22Rv1 (cell line): Measurements from ENCODE around the gene PTPRG.
A peak's percentile ranks its signal among the peaks of the same experiment; 100 is the strongest.
"Not testable (repeated sequence)": the region's sequence is repeated elsewhere in the genome, so short reads cannot be mapped to it uniquely, and the experiment has no call there.

Experiments
- H3K27ac ChIP-seq: fragments of 450-650 bp; 2 replicates; pipeline ENCODE4 v1.5.1; 2017
- CTCF ChIP-seq: fragments of 450-650 bp; IDR thresholded peaks from 2 replicates; pipeline ENCODE4 v1.5.1; 2017; ENCODE audit warnings: mild to moderate bottlenecking
- ZFX ChIP-seq: fragments of 450-650 bp; IDR thresholded peaks from 2 replicates; pipeline ENCODE4 v1.6.1; 2017; ENCODE audit warnings: antibody characterized with exemption, borderline replicate concordance

Gene PTPRG

GRCh38 chr3:61541694-61542093 lies 19.7 kb upstream of the PTPRG start:
- H3K27ac ChIP-seq = no peak overlapping the region
- TF ChIP-seq ZFX (no peak), CTCF (no peak)

GRCh38 chr3:61545716-61546115 lies 15.7 kb upstream of the PTPRG start:
- TF ChIP-seq ZFX = no peak
- no peak for TF ChIP-seq CTCF

GRCh38 chr3:61547625-61548024 lies 13.7 kb upstream of the PTPRG start:
- TF ChIP-seq CTCF = no peak
- H3K27ac ChIP-seq = no peak overlapping the region

More at GRCh38 chr3:61545716-61546115, 15.7 kb upstream of the PTPRG start:
- H3K27ac ChIP-seq = no peak overlapping the region

GRCh38 chr3:61552704-61553103 lies 8.7 kb upstream of the PTPRG start:
- not testable (repeated sequence) for H3K27ac ChIP-seq

DNA sequence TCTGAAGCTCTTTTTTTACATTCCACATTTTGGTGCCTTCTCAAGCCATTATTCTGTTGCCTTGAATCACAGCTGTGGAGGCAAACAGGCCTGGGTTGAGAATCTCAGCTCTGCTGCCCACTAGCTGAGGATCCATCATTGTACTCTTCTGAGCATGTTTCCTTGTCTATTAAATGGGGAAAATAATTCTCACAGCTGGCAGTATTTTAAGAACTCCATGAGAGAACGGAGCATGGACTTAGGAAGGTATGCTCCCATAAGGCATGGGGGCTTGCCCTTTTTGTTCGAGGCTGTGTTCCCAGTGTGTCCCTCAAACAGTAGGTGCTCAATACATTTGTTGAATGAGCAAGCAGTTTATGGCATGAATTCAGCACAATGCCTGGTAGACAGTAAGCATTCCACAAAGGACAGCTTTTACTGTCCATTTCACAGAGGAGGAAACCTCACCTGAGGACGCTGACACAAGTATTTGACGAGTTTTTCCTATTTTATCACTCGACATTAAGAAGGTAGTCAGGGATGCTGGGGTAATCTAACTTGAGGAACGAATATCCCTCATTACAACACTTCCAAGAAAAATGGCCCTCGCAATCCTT lies 2.1 kb upstream of the PTPRG start:
- TF ChIP-seq ZFX (no peak), CTCF (0 out of 2 replicates have a peak, but pooled peaks have one; percentile 5)
- H3K27ac ChIP-seq = no peak overlapping the region

DNA sequence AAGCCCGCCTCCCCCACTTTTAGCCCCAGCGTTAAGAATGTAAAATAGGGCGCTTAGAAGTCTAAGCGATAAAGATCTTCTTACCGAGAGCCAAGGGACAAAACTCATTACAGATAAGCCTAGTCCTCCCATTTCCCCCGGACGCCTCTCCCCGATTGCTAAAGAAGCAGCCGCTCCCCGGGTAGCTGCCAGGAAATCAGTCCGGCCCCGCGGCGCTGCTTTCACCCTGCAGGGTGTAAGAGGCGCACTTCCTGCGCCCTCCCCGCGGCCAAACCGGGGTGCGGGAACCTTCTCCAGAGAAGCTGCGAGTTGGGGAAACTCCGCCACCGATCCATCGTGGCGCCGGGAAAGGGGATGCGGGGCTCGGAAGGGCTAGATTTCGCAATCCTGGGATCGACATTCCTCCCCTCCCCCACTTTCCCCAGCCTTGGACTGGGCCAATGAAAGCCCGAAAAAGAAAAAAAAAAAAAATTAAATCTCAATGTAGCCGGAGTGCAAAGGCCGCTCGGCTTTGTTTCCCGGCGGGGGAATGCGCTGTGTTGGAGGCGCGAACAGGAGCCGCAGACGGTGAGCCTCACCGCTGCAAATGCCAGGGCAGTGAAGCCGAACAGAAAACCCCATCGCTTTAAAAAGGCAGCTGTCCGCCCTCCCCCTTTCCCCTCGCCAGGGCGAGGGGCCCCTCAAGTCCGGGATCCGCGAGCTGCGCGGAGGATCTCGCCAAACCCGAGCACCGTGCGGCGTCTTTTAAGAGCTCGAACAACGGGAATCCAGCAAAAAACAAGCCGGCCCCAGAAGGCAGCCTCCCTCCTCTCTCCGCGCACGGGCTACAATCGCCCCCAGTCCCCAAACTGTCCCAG lies 626 bp upstream of the PTPRG start:
- TF ChIP-seq ZFX (no peak), CTCF (no peak)
- peak overlapping the region; percentile 77 for H3K27ac ChIP-seq

DNA sequence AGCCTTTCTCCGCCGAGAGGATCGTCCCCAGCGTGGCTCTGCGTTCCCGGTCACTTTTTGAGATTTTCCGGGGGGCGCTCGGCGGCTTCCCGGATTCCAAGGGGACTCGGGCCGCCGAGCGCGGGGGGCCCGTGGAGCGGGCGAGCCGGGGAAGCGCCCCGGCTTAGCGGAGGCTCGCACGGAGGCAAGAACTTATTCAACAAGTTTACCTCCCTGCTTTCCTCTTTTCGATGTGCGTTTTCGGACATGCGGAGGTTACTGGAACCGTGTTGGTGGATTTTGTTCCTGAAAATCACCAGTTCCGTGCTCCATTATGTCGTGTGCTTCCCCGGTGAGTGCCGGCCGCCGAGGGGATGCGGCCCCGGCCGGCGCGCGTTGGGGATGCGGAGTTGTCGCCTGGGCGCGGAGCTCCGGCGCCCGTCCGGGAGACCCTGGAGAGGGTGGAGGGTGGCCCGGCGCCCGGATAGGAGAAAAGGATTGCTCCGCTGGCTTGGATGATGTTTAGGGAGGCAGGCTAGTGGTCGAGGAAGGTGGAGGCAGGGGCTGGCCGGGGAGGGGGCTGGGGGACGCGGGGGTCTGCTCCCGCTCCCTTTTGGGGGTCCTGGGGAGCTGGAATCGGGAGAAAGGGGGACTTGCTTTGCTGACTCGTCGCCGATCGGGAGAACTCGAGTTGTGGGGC lies 810 bp downstream of the PTPRG start:
- peak overlapping the region; percentile 77 for H3K27ac ChIP-seq
- no peak for TF ChIP-seq CTCF
